Type B pancreatic cell (in vitro differentiated cells): ENCODE data around the gene PARD3B. TPM values are rescaled to one million over a fixed set of nuclear protein-coding genes. Genes with fewer than 3 reads are reported as not detected.

Source experiments
- DNase-seq: peaks from one replicate; pipeline ENCODE4 v3.0.0; 2021; ENCODE audit warnings: mixed read lengths; ENCODE audit not compliant: unreplicated experiment; ENCODE audit errors: extremely low spot score
- H3K27ac Mint-ChIP-seq: 2 replicates; pipeline ENCODE4 v1.8.0; 2021; ENCODE audit warnings: mild to moderate bottlenecking, mixed read lengths
- H3K27me3 Mint-ChIP-seq: 2 replicates; pipeline ENCODE4 v1.8.0; 2021; ENCODE audit warnings: mixed read lengths
- H3K36me3 Mint-ChIP-seq: 2 replicates; pipeline ENCODE4 v1.8.0; 2021; ENCODE audit warnings: mixed read lengths
- H3K4me1 Mint-ChIP-seq: one replicate; pipeline ENCODE4 v1.8.0; 2021; ENCODE audit warnings: mixed read lengths; ENCODE audit not compliant: unreplicated experiment
- H3K4me3 Mint-ChIP-seq: 2 replicates; pipeline ENCODE4 v1.8.0; 2021; ENCODE audit warnings: mild to moderate bottlenecking, mixed read lengths
- H3K9me3 Mint-ChIP-seq: 2 replicates; pipeline ENCODE4 v1.8.0; 2021; ENCODE audit warnings: mixed read lengths
- total RNA-seq: library from RNA; stranded (reverse); gene quantifications from 2 replicates; pipeline ENCODE4 v1.2.1, GENCODE V29; 2021; ENCODE audit warnings: low replicate concordance
- TF ChIP-seq, protein P1 (sequence below): fragments of 200-600 bp; sonication (generic); conservative IDR thresholded peaks from 2 replicates; pipeline ENCODE4 v1.5.0; 2021; ENCODE audit warnings: antibody characterized with exemption, mild to moderate bottlenecking

Gene PARD3B
- total RNA-seq, 1 donor from 2014 or later = 15.9 TPM

DNA sequence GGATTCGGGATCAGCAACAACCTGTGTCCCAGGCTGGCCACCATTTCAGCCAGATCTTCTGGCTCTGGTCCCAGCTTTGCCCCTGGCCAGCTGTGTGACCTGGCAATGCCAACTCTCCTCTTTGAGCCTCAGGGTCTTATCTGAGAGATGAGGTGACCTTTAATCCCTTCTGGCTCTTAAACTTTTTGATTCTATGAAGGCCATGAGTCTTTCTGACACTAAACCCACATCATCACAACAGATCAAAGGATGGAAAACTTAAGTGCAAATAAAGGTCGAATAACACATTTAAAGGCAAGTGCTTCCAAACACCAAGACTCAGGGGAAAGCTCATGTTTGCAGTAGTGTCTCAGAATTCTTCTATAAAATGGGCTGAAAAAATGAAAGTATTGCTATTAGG, 645.3 kb downstream of the PARD3B start:
- H3K27me3 Mint-ChIP-seq = no peaks in the 10 kb centered on the region
- H3K27ac Mint-ChIP-seq = no peak overlapping the region
- no peaks in the 10 kb centered on the region for H3K9me3 Mint-ChIP-seq
- TF ChIP-seq, protein P1, sequence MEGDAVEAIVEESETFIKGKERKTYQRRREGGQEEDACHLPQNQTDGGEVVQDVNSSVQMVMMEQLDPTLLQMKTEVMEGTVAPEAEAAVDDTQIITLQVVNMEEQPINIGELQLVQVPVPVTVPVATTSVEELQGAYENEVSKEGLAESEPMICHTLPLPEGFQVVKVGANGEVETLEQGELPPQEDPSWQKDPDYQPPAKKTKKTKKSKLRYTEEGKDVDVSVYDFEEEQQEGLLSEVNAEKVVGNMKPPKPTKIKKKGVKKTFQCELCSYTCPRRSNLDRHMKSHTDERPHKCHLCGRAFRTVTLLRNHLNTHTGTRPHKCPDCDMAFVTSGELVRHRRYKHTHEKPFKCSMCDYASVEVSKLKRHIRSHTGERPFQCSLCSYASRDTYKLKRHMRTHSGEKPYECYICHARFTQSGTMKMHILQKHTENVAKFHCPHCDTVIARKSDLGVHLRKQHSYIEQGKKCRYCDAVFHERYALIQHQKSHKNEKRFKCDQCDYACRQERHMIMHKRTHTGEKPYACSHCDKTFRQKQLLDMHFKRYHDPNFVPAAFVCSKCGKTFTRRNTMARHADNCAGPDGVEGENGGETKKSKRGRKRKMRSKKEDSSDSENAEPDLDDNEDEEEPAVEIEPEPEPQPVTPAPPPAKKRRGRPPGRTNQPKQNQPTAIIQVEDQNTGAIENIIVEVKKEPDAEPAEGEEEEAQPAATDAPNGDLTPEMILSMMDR = no peak
- H3K4me1 Mint-ChIP-seq = peaks cover 13% of the 10 kb centered on the region
- H3K36me3 Mint-ChIP-seq = no peaks in the 10 kb centered on the region
- DNase-seq = no peak
- no peak overlapping the region for H3K4me3 Mint-ChIP-seq

DNA sequence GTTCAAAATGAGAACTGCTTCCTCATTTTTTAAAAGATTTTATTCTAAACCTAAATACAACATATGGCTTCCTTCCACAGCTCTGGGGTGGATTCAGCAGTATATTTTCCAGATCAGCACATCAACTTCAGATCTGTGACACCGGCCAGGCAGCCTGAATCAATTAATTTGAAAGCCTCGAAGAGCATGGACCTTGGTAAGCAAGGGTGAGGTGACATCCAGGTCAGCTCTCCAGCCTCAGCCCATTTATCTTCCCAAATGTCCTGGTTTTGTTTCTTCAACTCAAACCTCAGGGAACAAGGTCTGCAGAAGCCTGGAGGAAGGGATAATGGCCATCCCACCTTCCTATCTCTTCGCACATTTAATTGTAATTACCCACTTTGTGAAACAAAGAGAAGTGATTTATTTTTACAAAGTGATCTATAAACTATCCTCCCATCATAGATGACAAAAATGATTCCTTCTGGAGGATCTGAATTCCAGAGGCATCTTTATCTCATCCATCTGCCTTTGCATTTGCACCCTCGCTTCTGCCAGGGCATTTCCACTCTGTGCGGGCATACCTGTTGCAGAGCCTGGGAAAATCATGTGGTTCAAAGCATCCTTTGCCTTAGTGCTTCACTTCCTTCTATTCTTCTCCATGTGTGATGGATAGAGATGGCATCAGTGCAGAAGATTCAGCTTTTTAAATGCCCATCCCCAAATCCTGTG, 648.0 kb downstream of the PARD3B start:
- no peaks in the 10 kb centered on the region for H3K9me3 Mint-ChIP-seq
- H3K4me1 Mint-ChIP-seq = peaks cover 18% of the 10 kb centered on the region
- H3K27me3 Mint-ChIP-seq = no peaks in the 10 kb centered on the region
- TF ChIP-seq, protein P1 = no peak
- no peaks in the 10 kb centered on the region for H3K36me3 Mint-ChIP-seq
- H3K27ac Mint-ChIP-seq = no peak overlapping the region
- DNase-seq = no peak
- no peak overlapping the region for H3K4me3 Mint-ChIP-seq

- Mint-ChIP-seq H3K27me3 (no peaks in the 10 kb centered on the region), H3K4me1 (peaks cover 18% of the 10 kb centered on the region), H3K9me3 (no peaks in the 10 kb centered on the region), H3K36me3 (no peaks in the 10 kb centered on the region), H3K27ac (no peak overlapping the region), H3K4me3 (no peak overlapping the region)
- TF ChIP-seq, protein P1 = no peak
- no peak for DNase-seq
These were observed 648.6 kb downstream of the PARD3B start for GRCh38 chr2:205193836-205194228.

DNA sequence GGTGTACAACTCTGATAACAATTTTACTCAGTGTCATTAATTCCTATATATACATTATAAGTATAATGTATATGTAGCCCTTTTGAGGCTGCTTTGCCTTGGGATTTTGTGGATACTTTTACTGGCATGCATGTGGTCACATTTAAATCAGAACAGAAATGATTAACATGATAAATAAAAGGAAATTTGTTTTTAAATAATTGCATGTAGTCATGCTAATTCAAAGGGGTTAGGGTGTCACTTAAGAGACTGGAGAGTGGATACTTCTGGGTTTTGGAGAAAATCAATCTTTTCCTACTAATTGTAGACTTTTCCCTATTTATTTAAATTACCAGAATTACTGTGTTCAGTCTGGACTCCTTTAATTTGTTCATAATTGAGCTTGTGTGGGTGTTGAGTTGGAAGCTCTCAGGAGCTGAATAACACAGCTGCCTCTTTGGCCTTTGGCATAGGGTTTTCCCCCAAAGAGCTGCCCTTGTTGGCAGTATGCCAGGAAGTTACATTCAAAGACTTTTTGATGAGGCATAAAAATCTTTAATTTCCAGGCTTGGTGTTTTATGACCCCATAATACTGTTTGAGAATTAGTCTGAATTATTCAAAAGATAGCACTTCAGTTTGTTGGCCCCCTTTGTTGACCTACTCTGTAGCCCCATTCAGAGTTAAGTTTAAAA, 652.3 kb downstream of the PARD3B start:
- TF ChIP-seq, protein P1 = no peak
- Mint-ChIP-seq H3K27ac (no peak overlapping the region), H3K4me3 (no peak overlapping the region), H3K4me1 (peaks cover 16% of the 10 kb centered on the region), H3K36me3 (no peaks in the 10 kb centered on the region), H3K27me3 (no peaks in the 10 kb centered on the region), H3K9me3 (no peaks in the 10 kb centered on the region)
- no peak for DNase-seq

- TF ChIP-seq, protein P1 = no peak
- Mint-ChIP-seq H3K27me3 (no peaks in the 10 kb centered on the region), H3K9me3 (no peaks in the 10 kb centered on the region), H3K27ac (no peak overlapping the region), H3K4me1 (peaks cover 11% of the 10 kb centered on the region), H3K4me3 (no peak overlapping the region), H3K36me3 (no peaks in the 10 kb centered on the region)
- DNase-seq = no peak
These were observed 652.9 kb downstream of the PARD3B start for GRCh38 chr2:205198140-205198525.
